ENCODE data around the gene EEFSEC.

The EEFSEC gene

DNA sequence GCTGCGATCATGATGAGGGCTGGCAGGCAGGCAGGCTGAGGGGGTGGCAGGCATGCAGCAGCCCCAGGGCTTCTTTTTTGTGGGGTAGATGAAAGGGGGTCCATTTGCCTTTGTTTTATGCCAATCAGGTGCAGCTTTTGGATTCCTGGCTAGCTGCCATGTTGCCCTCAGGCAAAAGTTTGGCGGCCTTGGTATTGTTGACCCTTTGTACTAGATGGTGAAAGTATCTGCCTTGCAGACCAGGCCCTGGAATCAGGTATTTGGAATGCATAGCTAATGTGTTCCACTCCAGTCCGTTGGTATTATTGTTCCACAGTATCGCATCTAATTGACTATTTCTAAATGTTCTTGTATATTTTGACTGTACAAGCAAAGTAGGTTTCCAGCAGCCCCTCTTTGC is 35.0 kb downstream of the EEFSEC start:
- TF ChIP-seq CTCF (IDR thresholded peaks at IDR 0.05; ENCODE audit: extremely low read depth, missing control alignments), result no peak
- no peak for DNase-seq (ENCODE audit: low spot score)

DNA sequence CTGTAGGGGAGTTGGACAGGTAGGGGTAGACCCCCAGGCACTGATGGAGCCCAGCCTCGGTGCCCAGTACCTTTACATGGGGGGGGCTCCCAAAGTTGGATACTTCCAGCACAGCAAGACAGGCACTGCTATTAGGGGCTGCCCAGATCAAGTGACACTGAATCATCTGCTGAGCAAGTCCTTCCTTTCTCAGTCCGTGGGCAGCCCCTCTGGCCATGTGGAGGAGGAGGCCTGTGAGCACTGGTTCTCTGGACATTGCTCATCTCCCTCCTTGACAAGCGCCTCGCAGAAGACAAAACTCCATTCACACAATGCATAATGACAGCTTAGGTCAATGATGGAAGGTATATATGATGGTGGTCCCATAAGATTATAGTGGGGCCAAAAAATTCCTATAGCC is 35.7 kb downstream of the EEFSEC start:
- TF ChIP-seq CTCF (IDR thresholded peaks at IDR 0.05; ENCODE audit: extremely low read depth, missing control alignments), result no peak
- no peak for DNase-seq (ENCODE audit: low spot score)

- no peak for DNase-seq (ENCODE audit: low spot score)
- no peak for TF ChIP-seq CTCF (IDR thresholded peaks at IDR 0.05; ENCODE audit: extremely low read depth, missing control alignments)
These were observed 37.2 kb downstream of the EEFSEC start for GRCh38 chr3:128190501-128190900.

DNA sequence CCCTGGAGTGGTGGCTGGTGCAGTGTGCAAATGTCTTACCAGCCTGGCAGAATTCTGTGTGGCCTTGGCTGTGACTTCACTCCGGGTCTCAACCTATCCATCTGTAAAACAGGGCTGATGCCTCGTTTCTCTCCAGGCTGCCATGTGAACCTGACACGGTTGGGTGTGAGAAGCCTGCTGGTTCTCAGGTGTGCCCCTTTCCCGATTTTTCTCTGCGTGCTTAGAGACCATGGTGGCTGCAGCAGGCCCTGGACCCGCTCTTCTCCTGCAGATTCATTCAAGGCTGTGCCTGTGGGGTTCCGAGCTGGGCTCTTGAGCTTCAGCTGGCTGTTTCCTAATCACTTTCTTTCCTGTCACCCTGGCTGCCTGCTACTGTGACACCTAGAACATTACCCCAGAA is 38.9 kb downstream of the EEFSEC start:
- no peak for DNase-seq (ENCODE audit: low spot score)
- no peak for TF ChIP-seq CTCF (IDR thresholded peaks at IDR 0.05; ENCODE audit: extremely low read depth, missing control alignments)

- no peak for TF ChIP-seq CTCF (IDR thresholded peaks at IDR 0.05; ENCODE audit: extremely low read depth, missing control alignments)
- no peak for DNase-seq (ENCODE audit: low spot score)
These were observed 39.9 kb downstream of the EEFSEC start for GRCh38 chr3:128193168-128193567.

GRCh38 chr3:128194843-128195242 is 41.6 kb downstream of the EEFSEC start:
- DNase-seq (ENCODE audit: low spot score), result no peak
- TF ChIP-seq CTCF (IDR thresholded peaks at IDR 0.05; ENCODE audit: extremely low read depth, missing control alignments), result no peak

DNA sequence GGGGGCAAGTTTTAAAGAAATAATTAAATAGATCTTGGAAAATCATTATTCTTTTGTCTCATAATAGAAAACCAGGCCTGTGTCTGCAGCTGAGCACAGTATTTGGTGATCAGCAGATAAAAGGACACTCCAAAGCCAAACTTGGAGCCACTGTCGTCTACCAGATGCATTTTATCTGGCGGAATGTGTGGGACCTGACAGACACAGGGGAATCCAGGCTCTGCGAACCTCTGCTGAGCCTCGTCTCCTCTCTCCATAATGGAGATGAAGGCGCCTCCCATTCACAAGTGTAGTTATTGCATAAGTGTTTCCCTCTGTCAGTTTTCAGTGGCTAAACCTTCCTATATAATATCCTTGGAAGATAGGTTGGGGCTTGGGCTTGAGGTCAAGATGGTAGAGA is 42.1 kb downstream of the EEFSEC start:
- DNase-seq (ENCODE audit: low spot score), result no peak
- TF ChIP-seq CTCF (IDR thresholded peaks at IDR 0.05; ENCODE audit: extremely low read depth, missing control alignments), result no peak

All from GM20000 (cell line).